CD4-positive, alpha-beta T cell treated with Interferon gamma for 1 hour (primary cell): Measurements from ENCODE around the gene STH.

Experiments used
- DNase-seq: peaks from one replicate; pipeline ENCODE4 v3.0.0-alpha.2; 2020

The STH gene

DNA sequence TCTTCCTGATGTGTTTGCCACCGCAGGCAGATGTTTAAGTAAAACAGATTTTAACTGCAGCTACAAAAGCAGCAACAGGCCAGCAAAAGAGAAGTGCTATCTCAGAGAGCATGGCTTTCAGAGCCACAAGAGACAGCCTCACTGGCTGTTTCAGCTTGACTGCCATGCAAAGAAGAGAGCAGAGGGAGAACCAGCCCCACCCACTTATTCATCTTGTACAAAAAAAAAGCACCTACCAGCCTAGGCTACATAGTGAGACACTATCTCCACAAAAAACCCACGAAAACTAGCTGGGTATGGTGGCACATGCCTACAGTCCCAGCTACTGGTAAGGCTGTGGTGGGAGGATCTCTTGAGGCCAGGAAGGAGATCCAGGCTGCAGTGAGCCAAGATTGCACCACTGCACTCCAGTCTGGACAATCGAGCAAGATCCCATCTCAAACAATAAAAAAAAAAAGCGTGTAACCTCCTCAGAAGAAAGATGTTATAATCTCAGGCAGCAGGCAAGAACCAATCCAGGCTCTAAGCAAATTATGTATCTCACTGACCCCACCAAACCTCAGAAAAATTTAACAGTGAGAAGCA is 30.0 kb downstream of the STH start:
- no peak for DNase-seq

- DNase-seq, result no peak
These were observed 30.6 kb downstream of the STH start for GRCh38 chr17:46029627-46030026.

DNA sequence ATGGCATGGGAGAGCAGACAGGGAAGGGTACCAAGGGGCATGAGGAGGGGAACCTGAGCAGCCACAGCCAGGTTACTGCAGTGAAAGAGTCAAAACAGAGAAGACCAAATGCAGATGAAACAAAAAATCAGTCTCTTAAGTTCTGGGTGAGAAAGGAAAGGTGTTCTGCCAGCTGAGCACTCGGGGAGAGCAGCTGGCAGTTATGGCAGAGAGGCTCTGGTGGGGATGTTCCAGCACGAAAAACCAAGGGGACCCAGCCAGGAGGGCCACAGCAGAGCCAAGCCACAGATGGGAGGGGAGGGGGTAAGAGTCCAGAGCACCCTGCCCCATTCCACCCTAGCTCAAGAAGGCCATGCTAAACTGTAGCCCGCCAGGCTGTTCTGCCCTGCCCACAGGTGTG is 31.7 kb downstream of the STH start:
- no peak for DNase-seq

DNA sequence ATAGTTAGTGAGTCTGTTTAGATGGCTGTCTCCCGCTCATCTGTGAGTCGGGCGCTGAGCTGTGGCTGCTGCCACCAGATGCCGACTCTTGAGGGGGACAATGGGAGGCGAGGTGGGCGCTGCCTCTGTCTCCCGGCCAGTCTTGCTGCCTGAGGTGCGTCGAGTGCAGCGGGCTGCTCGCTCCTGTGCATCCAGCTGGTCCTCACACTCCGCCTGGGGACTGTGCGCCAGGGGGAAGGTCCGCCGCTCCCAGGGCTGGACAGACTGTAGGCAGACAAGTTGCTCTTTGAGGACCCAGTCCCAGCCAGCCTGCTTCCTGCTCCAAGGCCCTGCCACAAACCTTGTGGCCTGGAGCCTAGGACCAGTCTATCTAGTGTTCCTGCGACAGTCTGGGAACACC is 32.4 kb downstream of the STH start:
- no peak for DNase-seq

GRCh38 chr17:46031920-46032319 is 32.9 kb downstream of the STH start:
- DNase-seq, result no peak

DNA sequence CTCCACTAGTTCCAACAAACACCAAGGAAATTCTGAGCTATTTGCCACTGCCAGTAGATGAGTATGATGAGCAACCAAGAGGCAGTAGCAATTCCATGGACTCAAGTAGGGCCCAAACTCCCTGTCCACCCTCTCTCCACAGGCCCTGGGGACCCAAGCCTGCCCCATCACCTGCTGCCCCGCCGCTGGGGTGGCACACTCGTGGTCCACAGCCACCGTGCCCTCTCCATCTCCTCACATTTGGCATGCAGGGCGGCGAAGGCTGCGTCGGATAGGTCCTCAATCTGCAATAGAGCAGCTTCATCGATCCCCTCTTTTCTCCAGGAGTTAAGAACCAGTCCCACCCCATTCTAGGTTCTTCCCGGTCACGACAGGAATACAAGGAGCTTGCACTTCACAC is 33.9 kb downstream of the STH start:
- no peak for DNase-seq

- DNase-seq, result no peak
These were observed 34.3 kb downstream of the STH start for GRCh38 chr17:46033392-46033791.

DNA sequence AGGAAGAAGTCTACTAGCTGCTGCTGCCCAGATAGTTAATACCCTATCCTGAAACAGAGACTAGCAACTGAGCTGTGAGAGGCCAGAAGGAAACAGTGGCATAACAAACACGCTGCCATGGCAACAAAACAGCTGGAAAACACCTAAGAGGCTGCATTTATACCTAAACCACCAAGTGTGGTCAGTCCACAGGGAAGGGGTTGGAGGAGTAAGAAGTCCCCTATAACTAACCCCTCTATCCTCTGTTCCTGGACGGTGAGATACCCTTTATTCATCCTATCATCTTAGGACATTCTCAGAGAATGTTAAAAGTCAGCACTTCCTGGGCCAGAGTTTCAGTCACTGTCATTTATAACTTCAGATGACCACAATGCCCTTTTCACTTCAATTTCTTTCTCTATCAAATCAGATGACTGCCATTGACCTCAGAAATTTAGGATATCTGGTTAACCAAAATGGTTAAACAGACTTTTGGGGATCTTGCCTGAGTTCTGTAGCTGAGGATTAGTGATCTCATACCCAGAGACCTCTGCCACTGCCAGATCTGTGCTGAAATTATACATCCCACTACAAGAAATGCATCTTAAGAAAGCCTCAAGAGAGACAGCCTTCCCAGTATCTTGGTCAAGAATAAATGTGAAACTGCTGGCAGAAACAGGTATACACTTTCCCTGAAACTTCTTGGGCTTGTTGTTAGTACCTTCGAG is 36.2 kb downstream of the STH start:
- DNase-seq, result peak; percentile 32

GRCh38 chr17:46036491-46036890 is 37.4 kb downstream of the STH start:
- DNase-seq, result no peak

- no peak for DNase-seq
These were observed 38.7 kb downstream of the STH start for GRCh38 chr17:46037722-46038255.

DNA sequence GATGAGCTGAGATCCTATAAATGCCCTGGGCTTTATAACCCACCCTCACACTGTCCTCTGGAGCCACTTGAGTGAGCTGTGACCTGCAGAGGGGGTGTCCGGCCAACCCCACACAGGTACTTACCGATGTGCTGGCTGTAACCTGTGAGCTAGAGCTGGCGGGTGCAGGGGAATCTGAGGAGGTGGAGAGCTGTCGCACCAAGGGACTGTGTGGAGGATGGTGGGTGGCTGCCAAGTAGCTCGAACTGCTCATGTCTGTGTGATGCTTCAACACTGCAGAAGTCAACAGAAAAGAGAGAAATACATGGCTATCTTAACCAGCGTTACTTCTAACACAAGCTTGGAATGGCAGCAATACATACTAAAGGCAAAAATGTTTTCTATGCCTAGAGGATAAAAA is 39.4 kb downstream of the STH start:
- DNase-seq, result no peak

GRCh38 chr17:46038937-46039336 is 39.9 kb downstream of the STH start:
- no peak for DNase-seq

GRCh38 chr17:46039592-46040186 is 40.6 kb downstream of the STH start:
- DNase-seq, result no peak

DNA sequence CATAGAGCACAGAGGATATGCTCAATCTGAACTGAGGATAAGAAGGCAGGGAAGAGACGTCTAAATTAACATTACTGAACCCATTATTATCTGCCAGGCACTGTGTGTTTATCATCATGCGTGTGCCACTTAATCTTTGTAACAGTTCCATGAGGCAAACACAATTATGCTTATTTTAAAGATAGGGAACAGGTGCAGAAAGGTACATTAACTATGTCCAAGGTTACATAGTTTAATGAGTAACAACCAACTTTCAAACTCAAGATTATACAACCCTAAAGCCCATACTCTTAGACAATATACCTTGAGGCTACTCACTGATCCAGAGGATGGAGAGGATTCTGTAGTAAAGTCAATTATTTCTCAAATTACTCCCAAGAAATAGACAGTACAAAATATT is 43.2 kb downstream of the STH start:
- DNase-seq, result no peak

DNA sequence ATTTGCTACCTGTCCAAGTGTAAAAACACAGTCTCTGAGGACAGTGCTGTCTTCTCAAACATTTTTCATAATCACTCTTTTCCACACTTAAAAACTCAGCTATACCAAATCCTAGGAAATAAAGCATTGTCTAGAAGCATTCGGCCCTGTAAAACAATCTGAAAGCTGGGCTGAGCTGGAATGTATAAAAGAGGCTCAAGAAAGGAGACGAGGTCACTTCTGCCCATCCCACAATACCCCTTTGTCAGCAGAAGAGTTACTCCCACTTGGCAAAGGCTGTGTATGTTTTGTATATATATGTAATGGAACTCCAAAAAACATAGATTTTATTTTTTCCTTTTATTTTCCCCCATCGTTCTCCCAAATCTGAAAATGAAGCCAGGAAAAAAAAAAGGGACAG is 43.9 kb downstream of the STH start:
- no peak for DNase-seq

GRCh38 chr17:46043606-46044005 is 44.6 kb downstream of the STH start:
- DNase-seq, result no peak

DNA sequence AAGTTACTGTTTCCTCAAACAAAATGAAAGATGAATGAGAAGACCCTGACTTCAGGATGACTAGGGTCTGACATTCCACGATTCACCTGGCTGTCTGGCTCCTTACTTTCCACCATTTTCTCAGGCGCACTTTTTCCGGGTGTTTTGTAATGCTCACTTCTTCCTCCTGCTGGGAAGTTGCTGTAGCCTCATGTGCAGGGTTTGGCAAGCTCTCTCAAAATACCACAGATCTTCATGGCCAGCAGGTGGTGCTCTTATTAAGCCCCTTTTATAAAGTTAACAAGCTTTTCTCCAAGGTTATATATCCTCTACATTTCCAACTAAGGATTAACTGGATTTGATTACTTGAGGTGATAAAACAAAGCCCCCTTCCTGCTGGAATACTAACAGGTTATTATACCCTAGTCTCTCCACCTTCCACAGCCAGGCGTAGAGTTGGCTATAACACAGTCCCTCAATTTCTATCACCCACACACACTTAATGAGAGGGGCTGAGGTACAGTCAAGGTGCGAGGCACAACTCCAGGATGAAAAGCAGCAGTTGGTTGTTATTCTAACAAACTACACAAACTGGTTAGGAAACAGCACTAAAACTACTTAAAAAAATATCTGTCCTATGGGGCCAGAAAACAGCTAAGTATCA is 45.4 kb downstream of the STH start:
- DNase-seq, result peak; percentile 38

- no peak for DNase-seq
These were observed 45.9 kb downstream of the STH start for GRCh38 chr17:46044989-46045388.

DNA sequence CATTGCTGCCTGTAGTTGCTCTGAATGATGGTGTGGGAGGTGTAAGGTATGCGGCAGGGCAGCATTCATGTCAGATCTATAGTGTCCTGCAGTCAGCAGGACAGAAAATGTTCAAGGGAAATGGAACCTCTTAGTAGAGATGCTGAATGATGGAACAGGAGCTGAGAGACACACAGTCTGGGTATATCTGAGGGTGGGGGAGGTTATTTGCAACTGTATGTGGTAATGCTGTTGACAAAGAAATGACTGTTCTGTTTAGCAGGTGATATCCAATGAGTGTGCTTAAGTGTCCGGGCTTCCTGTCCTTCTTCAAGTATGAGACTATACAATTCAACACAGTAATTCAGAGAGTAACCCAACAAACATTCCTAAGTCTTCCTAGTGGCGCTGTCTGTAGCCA is 46.6 kb downstream of the STH start:
- DNase-seq, result no peak

DNA sequence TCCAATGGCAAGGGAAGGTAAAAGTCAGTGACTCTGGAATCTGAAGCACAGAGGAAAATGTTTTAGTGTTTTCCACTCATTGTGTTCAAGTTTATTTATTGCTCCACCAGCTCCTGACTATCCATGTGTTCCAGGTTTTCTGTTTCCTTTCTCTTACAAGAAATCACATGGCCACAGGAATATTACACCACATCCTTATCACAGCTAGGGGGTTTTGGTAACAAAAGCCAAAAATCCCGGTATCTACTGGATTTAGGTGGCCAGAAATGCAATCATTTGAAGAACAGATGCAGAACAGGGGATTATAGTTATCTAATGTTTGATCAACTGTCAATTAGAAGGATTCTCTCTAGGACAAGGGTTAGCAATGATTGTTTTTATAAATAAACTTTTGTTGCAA is 47.9 kb downstream of the STH start:
- no peak for DNase-seq

DNA sequence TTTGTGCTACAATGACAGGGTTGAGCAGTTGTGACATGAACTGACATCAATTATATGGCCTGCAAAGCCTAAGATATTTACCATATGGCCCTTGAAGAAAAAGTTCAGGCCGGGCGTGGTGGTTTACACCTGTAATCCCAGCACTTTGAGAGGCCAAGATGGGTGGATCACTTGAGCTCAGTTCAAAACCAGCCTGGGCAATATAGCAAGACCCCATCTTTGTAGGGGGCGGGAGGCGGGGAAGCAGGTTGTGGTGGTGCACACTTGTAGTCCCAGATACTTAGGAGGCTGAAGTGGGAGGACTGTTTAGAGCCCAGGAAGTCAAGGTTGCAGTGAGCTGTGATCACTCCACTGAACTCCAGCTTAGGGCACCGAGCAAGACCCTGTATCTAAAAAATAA is 48.3 kb downstream of the STH start:
- no peak for DNase-seq

- DNase-seq, result no peak
These were observed 48.8 kb downstream of the STH start for GRCh38 chr17:46047856-46048255.
